Mesenchymal stem cell (in vitro differentiated cells and primary cell): Measurements from ENCODE around the gene LEF1.

Experiments used
- DNase-seq: peaks from one replicate; pipeline ENCODE4 v3.0.0-alpha.2; 2013
- H2AFZ ChIP-seq: one replicate; pipeline ENCODE4 v1.6.1; 2013; ENCODE audit warnings: low read depth, mild to moderate bottlenecking, control low read depth, inconsistent platforms, low read length, moderate library complexity
- H2AK5ac ChIP-seq: 2 replicates; pipeline ENCODE4 v1.6.1; 2013; ENCODE audit warnings: low read length, moderate library complexity, mild to moderate bottlenecking, inconsistent platforms; ENCODE audit not compliant: severe bottlenecking
- H2BK120ac ChIP-seq: one replicate; pipeline ENCODE4 v1.6.1; 2013; ENCODE audit warnings: low read depth, mild to moderate bottlenecking, inconsistent platforms, low read length, moderate library complexity
- H2BK12ac ChIP-seq, 2 experiments: one replicate each; pipeline ENCODE4 v1.6.1; 2013; ENCODE audit warnings: inconsistent platforms in 2 of 2, low read length in 2 of 2, mild to moderate bottlenecking in 2 of 2, moderate library complexity in 2 of 2, control low read depth in 1 of 2
- H2BK15ac ChIP-seq: one replicate; pipeline ENCODE4 v1.6.1; 2013; ENCODE audit warnings: mild to moderate bottlenecking, low read depth, inconsistent platforms; ENCODE audit not compliant: poor library complexity, severe bottlenecking
- H2BK5ac ChIP-seq: 2 replicates; pipeline ENCODE4 v1.6.1; 2013; ENCODE audit warnings: low read depth, mild to moderate bottlenecking, low read length, control low read depth, inconsistent platforms; ENCODE audit not compliant: poor library complexity, severe bottlenecking
- H3K14ac ChIP-seq, 2 experiments: one replicate each; pipeline ENCODE4 v1.6.1; 2013; ENCODE audit warnings: inconsistent platforms in 2 of 2, low read length in 2 of 2, control low read depth in 1 of 2, mild to moderate bottlenecking in 1 of 2, moderate library complexity in 1 of 2
- H3K18ac ChIP-seq, 2 experiments: one replicate each; pipeline ENCODE4 v1.6.1; 2013; ENCODE audit warnings: inconsistent platforms in 2 of 2, low read length in 2 of 2, control low read depth in 1 of 2, low read depth in 1 of 2, mild to moderate bottlenecking in 1 of 2
- H3K23ac ChIP-seq, 2 experiments: one replicate each; pipeline ENCODE4 v1.6.1; 2013; ENCODE audit warnings: inconsistent platforms in 2 of 2, low read length in 2 of 2, mild to moderate bottlenecking in 2 of 2, moderate library complexity in 2 of 2, control low read depth in 1 of 2
- H3K27ac ChIP-seq: 2 replicates; pipeline ENCODE4 v1.5.1; 2013; ENCODE audit warnings: mild to moderate bottlenecking, moderate library complexity, low read length, control low read depth, inconsistent platforms; ENCODE audit not compliant: poor library complexity, severe bottlenecking
- H3K27me3 ChIP-seq, 2 experiments: 2 replicates each; pipeline versions ENCODE4 v1.6.1 to v1.7.0; 2013; ENCODE audit warnings: low read length in 2 of 2, mild to moderate bottlenecking in 2 of 2, moderate library complexity in 2 of 2, control low read depth in 1 of 2, inconsistent platforms in 1 of 2; ENCODE audit not compliant: control insufficient read depth in 1 of 2, insufficient read depth in 1 of 2
- H3K36me3 ChIP-seq, 2 experiments: 2 replicates each; pipeline versions ENCODE4 v1.6.1 to v1.7.0; 2013; ENCODE audit warnings: low read length in 2 of 2, control low read depth in 1 of 2, inconsistent platforms in 1 of 2, low read depth in 1 of 2, mild to moderate bottlenecking in 1 of 2; ENCODE audit not compliant: insufficient read depth in 2 of 2, control insufficient read depth in 1 of 2
- H3K4ac ChIP-seq, 2 experiments: one replicate each; pipeline ENCODE4 v1.6.1; 2013; ENCODE audit warnings: inconsistent platforms in 2 of 2, low read length in 2 of 2, mild to moderate bottlenecking in 2 of 2, moderate library complexity in 2 of 2, control low read depth in 1 of 2, low read depth in 1 of 2
- H3K4me1 ChIP-seq: 2 replicates; pipeline ENCODE4 v1.6.1; 2013; ENCODE audit warnings: low read depth, low read length, control low read depth; ENCODE audit not compliant: control insufficient read depth, insufficient read depth
- H3K4me2 ChIP-seq: 2 replicates; pipeline ENCODE4 v1.6.1; 2013; ENCODE audit warnings: low read length, mild to moderate bottlenecking, inconsistent platforms; ENCODE audit not compliant: poor library complexity, severe bottlenecking
- H3K4me3 ChIP-seq, 2 experiments: 2 replicates each; pipeline versions ENCODE4 v1.5.1 to v1.7.0; 2013; ENCODE audit warnings: low read length in 2 of 2, mild to moderate bottlenecking in 2 of 2, control low read depth in 1 of 2, low read depth in 1 of 2; ENCODE audit not compliant: insufficient read depth in 1 of 2
- H3K79me1 ChIP-seq: replicated peaks from 2 replicates; pipeline ENCODE4 v1.6.1; 2013; ENCODE audit warnings: mild to moderate bottlenecking, control low read depth, low read length, inconsistent platforms; ENCODE audit not compliant: poor library complexity, severe bottlenecking
- H3K9ac ChIP-seq: 2 replicates; pipeline ENCODE4 v1.7.0; 2013; ENCODE audit warnings: mild to moderate bottlenecking, low read length, moderate library complexity
- H3K9me3 ChIP-seq: 2 replicates; pipeline ENCODE4 v1.7.0; 2013; ENCODE audit warnings: mild to moderate bottlenecking, low read length; ENCODE audit not compliant: control insufficient read depth
- H4K8ac ChIP-seq: one replicate; pipeline ENCODE4 v1.6.1; 2013; ENCODE audit warnings: inconsistent platforms, mild to moderate bottlenecking, low read length, moderate library complexity
- H4K91ac ChIP-seq: one replicate; pipeline ENCODE4 v1.6.1; 2013; ENCODE audit warnings: mild to moderate bottlenecking, low read length, inconsistent platforms
- WGBS: methylation state at CpG from one replicate; pipeline ENCODE4 v1.1.7; 2013; ENCODE audit warnings: mixed read lengths; 5-methylcytosine and 5-hydroxymethylcytosine counted together

The LEF1 gene

DNA sequence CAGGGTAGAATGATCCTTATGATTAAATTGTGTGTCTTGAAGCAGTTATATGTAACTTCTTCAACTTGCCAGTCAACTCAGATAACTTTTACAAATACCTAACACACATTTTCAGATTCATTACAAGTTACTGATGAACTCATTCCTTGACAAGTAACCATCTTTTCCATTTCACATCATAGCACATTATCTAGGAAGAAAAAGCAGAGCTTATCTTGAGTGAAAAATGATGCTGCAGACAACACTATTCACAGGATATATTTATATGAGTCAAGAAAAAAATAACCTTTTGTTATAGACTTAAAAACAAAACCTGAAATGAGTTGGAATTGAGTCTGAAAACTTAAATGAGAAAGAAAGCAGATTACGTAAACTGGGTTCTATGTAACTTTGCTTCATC is 68.9 kb downstream of the LEF1 start:
- no peak for DNase-seq
- Histone ChIP-seq H3K4me1 (no peaks in the 10 kb centered on the region), H4K8ac (no peak overlapping the region), H3K79me1 (no peaks in the 10 kb centered on the region), H3K18ac (no peak overlapping the region), H3K23ac (no peak overlapping the region), H2BK15ac (no peak overlapping the region), H2BK12ac (no peak overlapping the region), H3K36me3 (no peaks in the 10 kb centered on the region), H2AFZ (no peak overlapping the region), H3K27ac (no peak overlapping the region), H2BK120ac (no peak overlapping the region), H3K14ac (no peak overlapping the region), H2BK5ac (no peak overlapping the region), H3K9ac (no peak overlapping the region), H4K91ac (no peak overlapping the region), H3K27me3 (peaks cover 0 to 14% of the 10 kb centered on the region in 2 experiments), H3K4ac (no peak overlapping the region), H3K4me2 (no peak overlapping the region), H3K9me3 (no peaks in the 10 kb centered on the region), H2AK5ac (no peak overlapping the region), H3K4me3 (no peak overlapping the region)
- WGBS = no CpG with 5 or more reads among the region's 1 CpG

DNA sequence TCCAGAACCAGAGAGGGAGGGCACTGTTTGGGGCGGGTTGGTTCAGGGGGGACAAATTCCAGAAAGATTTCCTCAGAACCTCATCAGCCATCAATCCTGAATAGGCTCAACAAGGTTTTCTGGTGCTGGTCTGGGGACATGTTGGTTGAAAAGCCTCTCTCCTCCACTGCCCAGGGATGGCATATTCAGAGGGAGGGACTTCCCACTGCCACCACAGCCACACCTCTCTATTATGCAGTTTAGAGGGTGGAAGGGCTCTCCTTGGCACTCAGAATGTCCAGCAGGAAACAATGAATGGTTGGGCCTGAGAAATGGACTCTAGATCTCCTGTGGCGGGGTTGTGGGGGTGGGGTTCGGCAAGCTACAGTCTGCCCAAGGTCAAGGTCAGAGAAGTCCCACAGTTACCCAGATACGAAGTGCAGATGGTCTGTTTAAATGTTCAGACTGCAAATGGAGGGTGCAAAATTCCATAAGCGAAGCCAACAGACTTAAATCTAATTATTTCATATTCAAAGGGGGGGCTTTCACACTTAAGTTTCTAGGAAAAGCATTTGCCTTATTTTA is 70.7 kb downstream of the LEF1 start:
- no peak overlapping the region for H3K23ac ChIP-seq
- H3K4me2 ChIP-seq = no peak overlapping the region
- no peak overlapping the region for H3K4ac ChIP-seq
- DNase-seq = no peak
- no peak overlapping the region for H4K91ac ChIP-seq
- H3K9ac ChIP-seq = no peak overlapping the region
- H2BK15ac ChIP-seq = no peak overlapping the region
- no peak overlapping the region for H4K8ac ChIP-seq
- no peak overlapping the region for H2AFZ ChIP-seq
- no peak overlapping the region for H3K14ac ChIP-seq
- no peaks in the 10 kb centered on the region for H3K79me1 ChIP-seq
- H2BK5ac ChIP-seq = no peak overlapping the region
- no peaks in the 10 kb centered on the region for H3K9me3 ChIP-seq
- H3K4me3 ChIP-seq = no peak overlapping the region
- no peaks in the 10 kb centered on the region for H3K4me1 ChIP-seq
- H3K36me3 ChIP-seq = no peaks in the 10 kb centered on the region
- no peak overlapping the region for H2BK12ac ChIP-seq
- H3K27ac ChIP-seq = no peak overlapping the region
- H2BK120ac ChIP-seq = no peak overlapping the region
- no peak overlapping the region for H2AK5ac ChIP-seq
- no peak overlapping the region for H3K18ac ChIP-seq
- 100% methylated on average over 1 of the region's 5 CpGs for WGBS
- peaks cover 0 to 17% of the 10 kb centered on the region in 2 experiments for H3K27me3 ChIP-seq

DNA sequence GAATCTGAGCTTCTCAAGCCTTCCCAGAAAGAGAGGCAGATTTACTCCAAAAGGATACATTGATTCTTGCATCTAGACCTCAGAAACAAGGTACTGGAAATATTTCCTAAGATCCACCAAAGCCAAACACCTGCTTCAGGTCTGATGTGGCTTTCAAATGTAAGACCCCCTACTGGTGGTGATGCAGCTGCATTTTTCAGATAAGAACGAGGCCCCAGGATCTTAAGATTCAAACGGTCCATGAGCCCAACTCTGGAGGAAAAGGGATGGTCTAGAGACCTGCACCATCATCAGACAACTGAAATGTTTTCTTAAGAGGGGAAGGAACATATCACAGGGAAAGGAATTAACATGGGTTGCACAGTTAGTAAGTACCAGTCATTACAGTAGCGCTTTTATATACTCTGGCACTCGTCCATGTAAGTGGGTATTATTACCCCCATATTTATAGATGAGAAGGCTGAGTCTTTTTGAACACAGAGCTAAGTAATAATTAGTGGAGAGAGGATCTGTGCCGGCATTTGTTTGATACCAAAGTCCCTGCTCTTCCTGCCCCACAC is 73.7 kb downstream of the LEF1 start:
- no peak overlapping the region for H2BK15ac ChIP-seq
- H3K4me3 ChIP-seq = no peak overlapping the region
- peaks cover 0 to 11% of the 10 kb centered on the region in 2 experiments for H3K27me3 ChIP-seq
- no peak overlapping the region for H3K14ac ChIP-seq
- no peaks in the 10 kb centered on the region for H3K79me1 ChIP-seq
- no peaks in the 10 kb centered on the region for H3K9me3 ChIP-seq
- no peak overlapping the region for H3K23ac ChIP-seq
- no peak overlapping the region for H3K4ac ChIP-seq
- H3K4me1 ChIP-seq = no peaks in the 10 kb centered on the region
- H4K8ac ChIP-seq = no peak overlapping the region
- no peak overlapping the region for H2BK5ac ChIP-seq
- H3K36me3 ChIP-seq = no peaks in the 10 kb centered on the region
- H2AK5ac ChIP-seq = no peak overlapping the region
- no peak overlapping the region for H2BK12ac ChIP-seq
- no peak overlapping the region for H3K18ac ChIP-seq
- no peak overlapping the region for H3K9ac ChIP-seq
- no peak for DNase-seq
- no peak overlapping the region for H3K4me2 ChIP-seq
- 93% methylated on average over 4 of the region's 5 CpGs for WGBS
- H3K27ac ChIP-seq = no peak overlapping the region
- H2BK120ac ChIP-seq = no peak overlapping the region
- H4K91ac ChIP-seq = no peak overlapping the region
- no peak overlapping the region for H2AFZ ChIP-seq

DNA sequence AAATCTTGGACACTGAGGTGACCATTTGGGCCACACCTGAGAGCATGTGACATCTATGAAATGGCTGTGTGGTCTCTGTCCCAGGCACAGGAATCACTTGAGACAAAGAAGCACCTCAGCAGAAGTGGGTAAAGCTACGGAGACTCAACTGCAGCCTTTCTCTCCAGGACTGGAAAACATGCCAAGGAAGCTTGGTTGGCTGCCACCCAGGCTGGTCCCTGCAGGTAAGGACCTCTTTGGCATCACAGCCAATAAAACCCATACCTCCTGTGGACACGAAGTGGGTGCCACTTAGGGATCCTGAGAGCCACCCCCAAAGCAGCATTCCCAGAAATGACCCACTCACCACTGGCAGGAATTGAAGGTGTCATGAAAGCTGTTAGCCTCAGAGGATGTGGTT is 74.6 kb downstream of the LEF1 start:
- H2BK120ac ChIP-seq = no peak overlapping the region
- H3K4me2 ChIP-seq = no peak overlapping the region
- no peak overlapping the region for H4K8ac ChIP-seq
- no peak overlapping the region for H3K18ac ChIP-seq
- H3K27ac ChIP-seq = no peak overlapping the region
- no peaks in the 10 kb centered on the region for H3K36me3 ChIP-seq
- no peak overlapping the region for H4K91ac ChIP-seq
- no peaks in the 10 kb centered on the region for H3K79me1 ChIP-seq
- H3K9ac ChIP-seq = no peak overlapping the region
- H3K9me3 ChIP-seq = no peaks in the 10 kb centered on the region
- 87% methylated on average over 1 of the region's 2 CpGs for WGBS
- no peaks in the 10 kb centered on the region for H3K4me1 ChIP-seq
- H2AFZ ChIP-seq = no peak overlapping the region
- H2AK5ac ChIP-seq = no peak overlapping the region
- H3K14ac ChIP-seq = no peak overlapping the region
- no peak overlapping the region for H3K4ac ChIP-seq
- no peak overlapping the region for H2BK15ac ChIP-seq
- no peak overlapping the region for H3K4me3 ChIP-seq
- peaks cover 0 to 11% of the 10 kb centered on the region in 2 experiments for H3K27me3 ChIP-seq
- H2BK5ac ChIP-seq = no peak overlapping the region
- H2BK12ac ChIP-seq = no peak overlapping the region
- no peak overlapping the region for H3K23ac ChIP-seq
- no peak for DNase-seq
